Measurements from ENCODE around the gene PCDH9.

Gene PCDH9

GRCh38 chr13:67118277-67118676, 111.9 kb downstream of the PCDH9 start:
- TF ChIP-seq CTCF (IDR thresholded peaks at IDR 0.05; ENCODE audit: low read depth, low read length): no peak
- no peak overlapping the region for H3K4me3 ChIP-seq (ENCODE audit: low read depth, low read length)

DNA sequence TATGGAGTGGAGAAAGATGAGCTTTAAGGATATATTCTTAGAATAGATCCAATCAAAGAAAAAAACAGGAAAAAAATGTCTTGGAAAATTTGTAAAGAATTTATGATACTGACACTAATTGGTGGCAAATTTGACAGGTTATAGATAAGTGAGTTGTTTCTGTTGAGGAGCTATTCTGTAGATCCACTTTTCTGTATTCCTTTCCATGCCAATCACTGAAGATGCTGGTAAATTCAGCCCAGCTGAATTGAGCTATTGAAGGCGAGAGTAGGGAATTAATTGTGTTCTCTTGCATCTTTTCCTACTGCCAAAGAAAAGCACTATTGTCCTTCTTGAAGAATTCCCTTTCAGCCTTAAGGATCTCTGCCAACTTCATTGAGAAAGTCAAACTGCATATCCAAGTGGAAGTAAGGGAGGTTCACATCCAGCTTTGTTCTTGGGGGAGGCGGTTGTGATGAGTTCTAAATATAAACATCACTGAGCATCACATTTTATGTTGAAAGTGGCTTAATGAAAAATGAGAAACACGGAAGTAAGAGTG, 113.1 kb downstream of the PCDH9 start:
- no peak for TF ChIP-seq CTCF (IDR thresholded peaks at IDR 0.05; ENCODE audit: low read depth, low read length)
- H3K4me3 ChIP-seq (ENCODE audit: low read depth, low read length): no peak overlapping the region

DNA sequence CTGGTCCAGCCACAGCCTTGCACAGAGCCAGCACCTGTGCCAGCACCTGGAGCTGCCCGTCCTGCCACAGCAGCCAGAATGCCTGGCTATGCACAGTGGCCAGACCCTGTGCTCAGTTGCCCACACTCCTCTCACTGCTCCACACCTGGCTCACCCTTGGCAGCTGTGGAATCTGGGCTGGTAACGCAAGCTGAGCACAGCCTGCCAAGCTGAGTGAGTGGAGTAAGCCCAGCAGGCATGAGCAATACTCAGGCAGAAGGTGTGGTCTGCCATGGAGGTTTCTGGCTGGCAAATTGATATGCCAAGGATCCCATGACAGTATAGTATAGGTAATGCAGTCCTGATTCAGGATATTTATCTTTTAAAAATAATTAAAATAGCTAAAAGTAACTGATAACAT, 122.2 kb downstream of the PCDH9 start:
- TF ChIP-seq CTCF (IDR thresholded peaks at IDR 0.05; ENCODE audit: low read depth, low read length): no peak

GRCh38 chr13:67106502-67107057, 123.6 kb downstream of the PCDH9 start:
- no peak for TF ChIP-seq CTCF (IDR thresholded peaks at IDR 0.05; ENCODE audit: low read depth, low read length)
- no peak overlapping the region for H3K4me3 ChIP-seq (ENCODE audit: low read depth, low read length)

More for the DNA sequence above, 122.2 kb downstream of the PCDH9 start:
- no peak overlapping the region for H3K4me3 ChIP-seq (ENCODE audit: low read depth, low read length)

GRCh38 chr13:67101730-67102467, 128.2 kb downstream of the PCDH9 start:
- no peak overlapping the region for H3K4me3 ChIP-seq (ENCODE audit: low read depth, low read length)
- no peak for TF ChIP-seq CTCF (IDR thresholded peaks at IDR 0.05; ENCODE audit: low read depth, low read length)

DNA sequence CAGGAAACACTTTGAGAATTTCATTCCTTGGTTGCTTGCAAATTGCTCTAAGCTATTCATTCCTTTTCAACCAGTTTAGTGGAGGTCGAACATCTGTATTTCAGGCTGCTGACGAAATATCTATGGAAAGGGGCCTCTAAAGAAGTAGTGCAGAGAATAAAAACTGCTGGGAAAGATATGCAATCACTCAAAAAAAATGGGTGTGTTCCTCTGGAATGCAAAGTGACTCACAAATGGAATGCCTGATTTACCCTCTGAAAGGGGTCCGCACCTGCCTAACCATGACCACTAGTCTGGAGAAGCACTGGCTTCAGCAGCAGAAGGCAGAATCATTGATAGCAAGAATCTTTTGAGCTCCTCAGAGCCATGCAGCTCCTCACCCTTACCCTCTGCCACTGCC, 129.4 kb downstream of the PCDH9 start:
- no peak overlapping the region for H3K4me3 ChIP-seq (ENCODE audit: low read depth, low read length)
- no peak for TF ChIP-seq CTCF (IDR thresholded peaks at IDR 0.05; ENCODE audit: low read depth, low read length)

DNA sequence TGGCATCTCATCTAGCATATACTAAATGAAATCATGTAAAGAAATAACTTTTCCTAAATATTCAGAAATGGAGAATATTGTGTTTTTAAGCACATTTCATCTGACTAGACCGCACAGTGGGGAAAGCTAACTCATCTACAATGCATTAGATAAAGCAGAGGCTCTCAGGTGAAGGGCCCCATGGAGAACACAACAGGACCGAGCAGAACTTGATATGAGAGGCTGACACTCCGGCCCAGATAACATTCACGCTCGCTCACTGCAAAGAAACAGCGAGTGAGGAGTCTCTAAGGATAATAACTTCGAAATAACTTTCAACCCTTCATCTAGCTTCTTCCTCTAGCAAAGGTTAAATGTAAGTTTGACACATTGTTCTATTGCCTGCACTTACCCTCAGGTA, 130.6 kb downstream of the PCDH9 start:
- H3K4me3 ChIP-seq (ENCODE audit: low read depth, low read length): no peak overlapping the region
- no peak for TF ChIP-seq CTCF (IDR thresholded peaks at IDR 0.05; ENCODE audit: low read depth, low read length)
